Neuronal stem cell (in vitro differentiated cells): ENCODE data around the gene ZNF92.

ENCODE experiments used
- DNase-seq: peaks from one replicate; pipeline ENCODE4 v3.0.0-alpha.2; 2013; ENCODE audit warnings: low spot score
- H2AFZ ChIP-seq: one replicate; pipeline ENCODE4 v1.6.1; 2013; ENCODE audit warnings: mild to moderate bottlenecking, low read length, inconsistent platforms
- H2AK5ac ChIP-seq: 2 replicates; pipeline ENCODE4 v1.6.1; 2013; ENCODE audit warnings: low read depth, mild to moderate bottlenecking, inconsistent platforms, low read length, moderate library complexity, mixed read lengths
- H2BK120ac ChIP-seq: 2 replicates; pipeline ENCODE4 v1.6.1; 2013; ENCODE audit warnings: low read depth, mild to moderate bottlenecking, inconsistent platforms, low read length, moderate library complexity, mixed read lengths
- H2BK12ac ChIP-seq: one replicate; pipeline ENCODE4 v1.6.1; 2013; ENCODE audit warnings: low read length, inconsistent platforms
- H2BK15ac ChIP-seq: 2 replicates; pipeline ENCODE4 v1.6.1; 2013; ENCODE audit warnings: mild to moderate bottlenecking, low read length, inconsistent platforms, mixed read lengths
- H2BK5ac ChIP-seq: one replicate; pipeline ENCODE4 v1.6.1; 2013; ENCODE audit warnings: inconsistent platforms, mild to moderate bottlenecking, low read length, moderate library complexity
- H3K14ac ChIP-seq: one replicate; pipeline ENCODE4 v1.6.1; 2013; ENCODE audit warnings: low read length, inconsistent platforms
- H3K18ac ChIP-seq: 2 replicates; pipeline ENCODE4 v1.6.1; 2013; ENCODE audit warnings: low read length, inconsistent platforms
- H3K23ac ChIP-seq: 2 replicates; pipeline ENCODE4 v1.6.1; 2013; ENCODE audit warnings: low read depth, mild to moderate bottlenecking, mixed read lengths, low read length, inconsistent platforms; ENCODE audit not compliant: poor library complexity
- H3K27ac ChIP-seq: replicated peaks from 3 replicates; pipeline ENCODE4 v1.5.1; 2013; ENCODE audit warnings: low read length, inconsistent platforms
- H3K27me3 ChIP-seq, 3 experiments: 2 replicates each; pipeline ENCODE4 v1.6.1; 2013; ENCODE audit warnings: low read length in 3 of 3, mild to moderate bottlenecking in 2 of 3, inconsistent platforms in 1 of 3, low read depth in 1 of 3, mixed read lengths in 1 of 3, moderate library complexity in 1 of 3; ENCODE audit not compliant: control insufficient read depth in 3 of 3, insufficient read depth in 3 of 3
- H3K36me3 ChIP-seq, 2 donors: replicated peaks in 1 of 2; 2 replicates each; pipeline ENCODE4 v1.6.1; 2013; ENCODE audit warnings: low read length in 2 of 2; ENCODE audit not compliant: control insufficient read depth in 2 of 2, insufficient read depth in 2 of 2
- H3K4ac ChIP-seq: 2 replicates; pipeline ENCODE4 v1.6.1; 2013; ENCODE audit warnings: inconsistent platforms, mild to moderate bottlenecking, low read length, moderate library complexity
- H3K4me1 ChIP-seq, 2 donors: 1 replicate in 1 of 2; 2 replicates in 1 of 2; pipeline ENCODE4 v1.6.1; 2013; ENCODE audit warnings: low read length in 2 of 2, low read depth in 1 of 2; ENCODE audit not compliant: control insufficient read depth in 2 of 2, insufficient read depth in 1 of 2
- H3K4me2 ChIP-seq: one replicate; pipeline ENCODE4 v1.6.1; 2013; ENCODE audit warnings: mild to moderate bottlenecking, low read length, inconsistent platforms; ENCODE audit not compliant: insufficient read depth, poor library complexity, severe bottlenecking
- H3K4me3 ChIP-seq, 2 donors: 2 replicates each; pipeline ENCODE4 v1.5.1; 2013; ENCODE audit warnings: low read length in 2 of 2, mild to moderate bottlenecking in 2 of 2, inconsistent platforms in 1 of 2, moderate library complexity in 1 of 2
- H3K79me1 ChIP-seq: one replicate; pipeline ENCODE4 v1.6.1; 2013; ENCODE audit warnings: low read depth, mild to moderate bottlenecking, inconsistent platforms, low read length, moderate library complexity
- H3K9ac ChIP-seq: one replicate; pipeline ENCODE4 v1.6.1; 2013; ENCODE audit warnings: mild to moderate bottlenecking, low read depth, low read length, inconsistent platforms; ENCODE audit not compliant: poor library complexity
- H3K9me3 ChIP-seq, 2 donors: replicated peaks in 1 of 2; 2 replicates each; pipeline versions ENCODE3 to v1.6.1; 2013; ENCODE audit warnings: low read length in 2 of 2, mild to moderate bottlenecking in 2 of 2, inconsistent platforms in 1 of 2, low read depth in 1 of 2, mixed read lengths in 1 of 2, moderate library complexity in 1 of 2; ENCODE audit not compliant: control insufficient read depth in 2 of 2, insufficient read depth in 1 of 2
- H4K8ac ChIP-seq: one replicate; pipeline ENCODE4 v1.6.1; 2013; ENCODE audit warnings: low read depth, mild to moderate bottlenecking, inconsistent platforms, low read length, moderate library complexity
- H4K91ac ChIP-seq: one replicate; pipeline ENCODE4 v1.6.1; 2013; ENCODE audit warnings: low read length, low read depth, mild to moderate bottlenecking, inconsistent platforms; ENCODE audit not compliant: poor library complexity
- WGBS, 2 donors: extraction: QIAGEN DNeasy Blood & Tissue Kit; methylation state at CpG; one replicate each; pipeline ENCODE4 v1.1.7; 2013; ENCODE audit warnings: missing lambda C conversion rate in 2 of 2, mixed read lengths in 1 of 2; ENCODE audit not compliant: insufficient read length in 2 of 2, insufficient replicate concordance in 1 of 2; ENCODE audit errors: extremely low coverage in 2 of 2; 5-methylcytosine and 5-hydroxymethylcytosine counted together

ZNF92 gene

GRCh38 chr7:65430344-65431186 lies 56.9 kb downstream of the ZNF92 start:
- Histone ChIP-seq H2BK12ac (no peak overlapping the region), H2AFZ (no peak overlapping the region), H3K14ac (no peak overlapping the region), H3K4me2 (no peak overlapping the region), H2BK15ac (no peak overlapping the region), H4K91ac (no peak overlapping the region), H2BK120ac (no peak overlapping the region), H3K27me3 (no peaks in the 10 kb centered on the region), H4K8ac (no peak overlapping the region), H3K36me3 (no peaks in the 10 kb centered on the region), H3K9me3 (peaks cover 10 to 15% of the 10 kb centered on the region in 2 donors), H3K4me1 (no peaks in the 10 kb centered on the region), H3K23ac (no peak overlapping the region), H3K27ac (no peak overlapping the region), H3K9ac (no peak overlapping the region), H3K79me1 (no peaks in the 10 kb centered on the region), H3K18ac (no peak overlapping the region), H3K4ac (no peak overlapping the region), H2AK5ac (no peak overlapping the region), H3K4me3 (peak overlapping the region in 1 of 2 donors; percentile 12), H2BK5ac (no peak overlapping the region)
- DNase-seq = no peak
- no CpG with 5 or more reads among the region's 26 CpGs for WGBS, 2 donors

GRCh38 chr7:65434307-65434706 lies 60.7 kb downstream of the ZNF92 start:
- Histone ChIP-seq H3K9me3 (peaks cover 10 to 15% of the 10 kb centered on the region in 2 donors), H3K4me2 (no peak overlapping the region), H3K4me3 (no peak overlapping the region), H3K79me1 (no peaks in the 10 kb centered on the region), H2AFZ (no peak overlapping the region), H3K14ac (no peak overlapping the region), H2BK12ac (no peak overlapping the region), H3K18ac (no peak overlapping the region), H3K36me3 (no peaks in the 10 kb centered on the region), H3K27ac (no peak overlapping the region), H3K4me1 (no peaks in the 10 kb centered on the region), H3K9ac (no peak overlapping the region), H2BK120ac (no peak overlapping the region), H3K4ac (no peak overlapping the region), H4K8ac (no peak overlapping the region), H2BK5ac (no peak overlapping the region), H4K91ac (no peak overlapping the region), H2BK15ac (no peak overlapping the region), H3K23ac (no peak overlapping the region), H2AK5ac (no peak overlapping the region), H3K27me3 (no peaks in the 10 kb centered on the region)
- no CpG with 5 or more reads among the region's 3 CpGs for WGBS, 2 donors
- DNase-seq = no peak

- no peak overlapping the region for H3K14ac ChIP-seq
- no peak overlapping the region for H3K9ac ChIP-seq
- H2BK15ac ChIP-seq = no peak overlapping the region
- H3K27ac ChIP-seq = no peak overlapping the region
- no peak overlapping the region for H4K8ac ChIP-seq
- no peak overlapping the region for H3K23ac ChIP-seq
- no peaks in the 10 kb centered on the region for H3K9me3 ChIP-seq
- H3K4me2 ChIP-seq = no peak overlapping the region
- H3K79me1 ChIP-seq = no peaks in the 10 kb centered on the region
- H2BK120ac ChIP-seq = no peak overlapping the region
- no peaks in the 10 kb centered on the region for H3K4me1 ChIP-seq
- no peak overlapping the region for H2AFZ ChIP-seq
- no peak for DNase-seq
- H3K4me3 ChIP-seq = no peak overlapping the region
- no peak overlapping the region for H3K18ac ChIP-seq
- H2AK5ac ChIP-seq = no peak overlapping the region
- no peak overlapping the region for H3K4ac ChIP-seq
- H3K36me3 ChIP-seq = no peaks in the 10 kb centered on the region
- H4K91ac ChIP-seq = no peak overlapping the region
- no peak overlapping the region for H2BK12ac ChIP-seq
- H2BK5ac ChIP-seq = no peak overlapping the region
- H3K27me3 ChIP-seq = no peaks in the 10 kb centered on the region
Measured at GRCh38 chr7:65436163-65436562, 62.5 kb downstream of the ZNF92 start.

- Histone ChIP-seq H2AFZ (no peak overlapping the region), H3K36me3 (no peaks in the 10 kb centered on the region), H3K79me1 (no peaks in the 10 kb centered on the region), H4K8ac (no peak overlapping the region), H3K9ac (no peak overlapping the region), H3K18ac (no peak overlapping the region), H3K14ac (no peak overlapping the region), H3K27ac (no peak overlapping the region), H3K27me3 (no peaks in the 10 kb centered on the region), H3K4me1 (no peaks in the 10 kb centered on the region), H3K4me2 (no peak overlapping the region), H4K91ac (no peak overlapping the region), H2BK15ac (no peak overlapping the region), H2BK120ac (no peak overlapping the region), H3K9me3 (no peaks in the 10 kb centered on the region), H3K23ac (no peak overlapping the region), H2BK12ac (no peak overlapping the region), H2BK5ac (no peak overlapping the region), H3K4ac (no peak overlapping the region), H2AK5ac (no peak overlapping the region), H3K4me3 (no peak overlapping the region)
- no peak for DNase-seq
- WGBS, 2 donors = no CpG with 5 or more reads among the region's 2 CpGs
Measured at GRCh38 chr7:65438598-65438997, 64.9 kb downstream of the ZNF92 start.
